PFSK-1 (cell line): Measurements from ENCODE around the gene SPEM1.

Experiments
- FOXP2 ChIP-seq: optimal IDR thresholded peaks from 2 replicates; pipeline ENCODE3; 2011; ENCODE audit warnings: borderline replicate concordance, control low read depth, inconsistent platforms; ENCODE audit not compliant: insufficient read depth; ENCODE audit errors: extremely low read length, extremely low read depth
- POLR2AphosphoS5 ChIP-seq: IDR thresholded peaks from 2 replicates; pipeline ENCODE4 v1.6.1; 2012; ENCODE audit warnings: low read depth, mild to moderate bottlenecking, control low read depth, low read length, moderate library complexity
- REST ChIP-seq, 2 experiments: IDR thresholded peaks; 2 replicates each; pipeline versions ENCODE4 v1.6.1 to v1.8.0; 2011 to 2012; ENCODE audit warnings: low read depth in 2 of 2, low read length in 2 of 2, control low read depth in 1 of 2, inconsistent platforms in 1 of 2, mild to moderate bottlenecking in 1 of 2, moderate library complexity in 1 of 2; ENCODE audit not compliant: insufficient read depth in 1 of 2
- SIN3A ChIP-seq: IDR thresholded peaks from 2 replicates; pipeline ENCODE4 v1.6.1; 2012; ENCODE audit warnings: mild to moderate bottlenecking, low read length, moderate library complexity, borderline replicate concordance; ENCODE audit not compliant: insufficient read depth
- TAF1 ChIP-seq: IDR thresholded peaks from 2 replicates; pipeline ENCODE4 v1.6.1; 2012; ENCODE audit warnings: low read length, control low read depth, borderline replicate concordance; ENCODE audit not compliant: insufficient read depth

SPEM1 gene

GRCh38 chr17:7438656-7439460, 18.7 kb downstream of the SPEM1 start:
- TF ChIP-seq FOXP2 = no peak
- TF ChIP-seq POLR2AphosphoS5 = no peak
- TF ChIP-seq SIN3A = no peak

- peak; percentile 27 to 45; a peak in 1 of 4 replicates for TF ChIP-seq REST (IDR thresholded peaks at IDR 0.05; ENCODE audit: insufficient read depth in 1 of 2, low read depth in 2 of 2, low read length in 2 of 2)
- TF ChIP-seq FOXP2 = no peak
- no peak for TF ChIP-seq TAF1
These were observed 19.5 kb downstream of the SPEM1 start, which contains the start of gene FGF11 for GRCh38 chr17:7439462-7440112. FGF11 (plus strand) TSS chr17:7439512; CDS start chr17:7439621, 109 bp downstream.

GRCh38 chr17:7440113-7440833, 20.1 kb downstream of the SPEM1 start:
- TF ChIP-seq REST (IDR thresholded peaks at IDR 0.05; ENCODE audit: insufficient read depth in 1 of 2, low read depth in 2 of 2, low read length in 2 of 2) (no peak), FOXP2 (peak; percentile 16)

- TF ChIP-seq REST (IDR thresholded peaks at IDR 0.05; ENCODE audit: insufficient read depth in 1 of 2, low read depth in 2 of 2, low read length in 2 of 2) (no peak), TAF1 (no peak), FOXP2 (no peak), POLR2AphosphoS5 (no peak), SIN3A (no peak)
These were observed 20.7 kb downstream of the SPEM1 start for GRCh38 chr17:7440834-7441195.

- no peak for TF ChIP-seq SIN3A
- no peak for TF ChIP-seq TAF1
- no peak for TF ChIP-seq POLR2AphosphoS5
- no peak for TF ChIP-seq REST (IDR thresholded peaks at IDR 0.05; ENCODE audit: insufficient read depth in 1 of 2, low read depth in 2 of 2, low read length in 2 of 2)
- TF ChIP-seq FOXP2 = no peak
These were observed 21.1 kb downstream of the SPEM1 start for GRCh38 chr17:7441266-7441665.
